Esophagus muscularis mucosa (tissue), 4 donors: ENCODE measurements around the gene SFRP2. TPM values are rescaled to one million over a fixed set of nuclear protein-coding genes. Genes with fewer than 3 reads are reported as not detected.

Source experiments
- DNase-seq: peaks from one replicate; pipeline ENCODE4 v3.0.0-alpha.2; 2017; ENCODE audit errors: extremely low spot score
- H3K27ac ChIP-seq, 4 donors: fragments of 200-600 bp; sonication (generic); replicated peaks in 1 of 4; 1 replicate in 3 of 4; 2 replicates in 1 of 4; pipeline ENCODE4 v1.5.1; 2016 to 2019; ENCODE audit warnings: mild to moderate bottlenecking in 1 of 4
- H3K27me3 ChIP-seq, 4 donors: fragments of 200-600 bp; sonication (generic); one replicate each; pipeline versions ENCODE4 v1.5.1 to v1.6.0; 2016 to 2019
- H3K36me3 ChIP-seq, 4 donors: fragments of 200-600 bp; sonication (generic); one replicate each; pipeline ENCODE4 v1.5.1; 2016 to 2019
- H3K4me1 ChIP-seq, 4 donors: fragments of 200-600 bp; sonication (generic); one replicate each; pipeline ENCODE4 v1.5.1; 2016 to 2019
- H3K4me3 ChIP-seq, 4 donors: fragments of 200-600 bp; sonication (generic); 1 replicate in 2 of 4; 2 replicates in 2 of 4; pipeline ENCODE4 v1.5.1; 2016 to 2019; ENCODE audit warnings: mild to moderate bottlenecking in 4 of 4, moderate library complexity in 1 of 4
- H3K9me3 ChIP-seq, 4 donors: fragments of 200-600 bp; sonication (generic); 1 replicate in 3 of 4; 2 replicates in 1 of 4; pipeline ENCODE4 v1.5.1; 2016 to 2019
- EP300 ChIP-seq: sonication (generic); formaldehyde crosslinking; IDR thresholded peaks from one replicate; pipeline ENCODE4 v1.6.1; 2017; ENCODE audit warnings: antibody characterized with exemption
- POLR2A ChIP-seq: fragments of 450-650 bp; IDR thresholded peaks from one replicate; pipeline ENCODE4 v1.6.1; 2017; ENCODE audit warnings: antibody characterized with exemption, moderate library complexity, mild to moderate bottlenecking, low read depth
- POLR2AphosphoS5 ChIP-seq, 2 donors: sonication (generic); formaldehyde crosslinking; IDR thresholded peaks; one replicate each; pipeline ENCODE4 v1.6.1; 2017; ENCODE audit warnings: antibody characterized with exemption in 2 of 2
- WGBS: methylation state at CpG from one replicate; pipeline ENCODE4 v1.1.5; 2018; 5-methylcytosine and 5-hydroxymethylcytosine counted together
- intact Hi-C: fragments of 100-400 bp; cut with DNase I; formaldehyde crosslinking; loops from one replicate; pipeline ENCODE4 v1.15.1; 2023
- total RNA-seq, 4 donors: library from RNA; depleted of rRNA; stranded (reverse); fragments of >200 nt; gene quantifications; one replicate each; pipeline versions ENCODE4 v1.1.0 to v1.2.1, GENCODE V29; 2016
- TF ChIP-seq, protein P1 (sequence below), 3 experiments: fragments of 200-600 bp in 2 of 3; fragments of 450-650 bp in 1 of 3; sonication (generic) in 2 of 3; IDR thresholded peaks; one replicate each; pipeline ENCODE4 v1.5.1; 2017 to 2019; ENCODE audit warnings: antibody characterized with exemption in 3 of 3, mild to moderate bottlenecking in 2 of 3, moderate library complexity in 1 of 3

SFRP2 gene
- total RNA-seq, 4 donors from 2014 or later, result 22.7 to 38.2 (median 23.6) TPM

- no peaks in the 10 kb centered on the region for H3K27me3 ChIP-seq
- TF ChIP-seq, protein P1, sequence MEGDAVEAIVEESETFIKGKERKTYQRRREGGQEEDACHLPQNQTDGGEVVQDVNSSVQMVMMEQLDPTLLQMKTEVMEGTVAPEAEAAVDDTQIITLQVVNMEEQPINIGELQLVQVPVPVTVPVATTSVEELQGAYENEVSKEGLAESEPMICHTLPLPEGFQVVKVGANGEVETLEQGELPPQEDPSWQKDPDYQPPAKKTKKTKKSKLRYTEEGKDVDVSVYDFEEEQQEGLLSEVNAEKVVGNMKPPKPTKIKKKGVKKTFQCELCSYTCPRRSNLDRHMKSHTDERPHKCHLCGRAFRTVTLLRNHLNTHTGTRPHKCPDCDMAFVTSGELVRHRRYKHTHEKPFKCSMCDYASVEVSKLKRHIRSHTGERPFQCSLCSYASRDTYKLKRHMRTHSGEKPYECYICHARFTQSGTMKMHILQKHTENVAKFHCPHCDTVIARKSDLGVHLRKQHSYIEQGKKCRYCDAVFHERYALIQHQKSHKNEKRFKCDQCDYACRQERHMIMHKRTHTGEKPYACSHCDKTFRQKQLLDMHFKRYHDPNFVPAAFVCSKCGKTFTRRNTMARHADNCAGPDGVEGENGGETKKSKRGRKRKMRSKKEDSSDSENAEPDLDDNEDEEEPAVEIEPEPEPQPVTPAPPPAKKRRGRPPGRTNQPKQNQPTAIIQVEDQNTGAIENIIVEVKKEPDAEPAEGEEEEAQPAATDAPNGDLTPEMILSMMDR (IDR thresholded peaks at IDR 0.05), result no peak
- TF ChIP-seq EP300, result no peak
- TF ChIP-seq POLR2A, result no peak
- TF ChIP-seq POLR2AphosphoS5 (IDR thresholded peaks at IDR 0.05), result no peak
- H3K4me1 ChIP-seq, result no peaks in the 10 kb centered on the region
- intact Hi-C loops, result no loop called here
- no peak overlapping the region for H3K4me3 ChIP-seq
- DNase-seq, result no peak
- H3K36me3 ChIP-seq, result no peaks in the 10 kb centered on the region
- H3K9me3 ChIP-seq, result peaks cover 0 to 8% (median 5%) of the 10 kb centered on the region in 4 donors
- no peak overlapping the region for H3K27ac ChIP-seq
These were observed 52.9 kb downstream of the SFRP2 start for GRCh38 chr4:153735906-153736461.

GRCh38 chr4:153733751-153734448, 55.0 kb downstream of the SFRP2 start:
- Histone ChIP-seq H3K9me3 (no peaks in the 10 kb centered on the region), H3K27ac (no peak overlapping the region), H3K27me3 (no peaks in the 10 kb centered on the region), H3K36me3 (no peaks in the 10 kb centered on the region), H3K4me3 (no peak overlapping the region), H3K4me1 (no peaks in the 10 kb centered on the region)
- DNase-seq, result no peak
- TF ChIP-seq POLR2AphosphoS5 (IDR thresholded peaks at IDR 0.05), result no peak
- TF ChIP-seq, protein P1 (IDR thresholded peaks at IDR 0.05), result no peak
- no peak for TF ChIP-seq POLR2A
- TF ChIP-seq EP300, result no peak
- 74% methylated on average over 4 of the region's 4 CpGs for WGBS
- intact Hi-C loops, result no loop called here

DNA sequence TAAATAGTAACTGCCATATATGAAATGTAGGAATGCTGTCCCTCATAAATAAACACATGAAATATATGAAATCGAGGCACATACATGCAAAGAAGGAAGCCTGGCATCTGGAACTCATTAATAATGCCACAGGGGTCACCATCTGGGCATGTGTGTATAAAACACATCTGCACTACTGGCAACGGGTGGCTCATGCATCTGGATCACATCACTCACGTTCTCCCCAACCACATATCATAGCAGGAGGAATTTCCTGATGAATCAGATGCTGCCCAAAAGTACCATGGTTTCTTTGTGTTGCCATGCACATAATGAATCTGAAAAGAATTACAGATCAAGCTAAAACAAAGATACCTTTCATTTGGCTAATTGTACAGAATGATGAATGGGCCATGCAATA, 57.6 kb downstream of the SFRP2 start:
- 22% methylated on average over 3 of the region's 3 CpGs for WGBS
- no peaks in the 10 kb centered on the region for H3K36me3 ChIP-seq
- H3K4me1 ChIP-seq, result no peaks in the 10 kb centered on the region

More for the DNA sequence above, 57.6 kb downstream of the SFRP2 start:
- Histone ChIP-seq H3K9me3 (no peaks in the 10 kb centered on the region), H3K27ac (no peak overlapping the region), H3K27me3 (no peaks in the 10 kb centered on the region), H3K4me3 (no peak overlapping the region)
- no peak for DNase-seq
- TF ChIP-seq POLR2A, result no peak
- no peak for TF ChIP-seq EP300
- TF ChIP-seq POLR2AphosphoS5 (IDR thresholded peaks at IDR 0.05), result no peak
- TF ChIP-seq, protein P1 (IDR thresholded peaks at IDR 0.05), result no peak
- intact Hi-C loops, result no loop called here

Other genes with a start within 250 kb of the SFRP2 start
- 10 to 100 TPM in 1 of 4 donors, 1 to 10 TPM in 3; 5.6 to 39.8 (median 8.8) TPM for gene TLR2, start 104.8 kb downstream of the SFRP2 start, total RNA-seq
- gene RNF175, start 29.1 kb downstream of the SFRP2 start, total RNA-seq, result 1 to 10 TPM in 1 of 4 donors, under 1 TPM in 2, not detected in 1; 0.19 to 1.4 (median 0.50) TPM